H1 (cell line): ENCODE measurements around the gene STIM2. TPM values are rescaled to one million over a fixed set of nuclear protein-coding genes. Genes with fewer than 3 reads are reported as not detected.

Source experiments
- CTCF ChIA-PET: fragments of 300-600 bp; sonication (Branson Sonifier 250); formaldehyde crosslinking; loops from one replicate; lab custom pipeline; 2021; ENCODE audit not compliant: partially characterized antibody; lab: Charles Lee
- POLR2A ChIA-PET: fragments of 300-600 bp; sonication (Branson Sonifier 250); formaldehyde crosslinking; loops from one replicate; lab custom pipeline; 2021; ENCODE audit warnings: inconsistent platforms; ENCODE audit not compliant: partially characterized antibody; lab: Charles Lee
- DNase-seq, 2 experiments: peaks; one replicate each; pipeline versions ENCODE4 v3.0.0 to v3.0.0-alpha.2; 2010 to 2022; ENCODE audit warnings: low spot score in 2 of 2, low read depth in 1 of 2, mixed read lengths in 1 of 2
- FAIRE-seq: peaks from 2 replicates; lab custom pipeline; 2011; peaks lifted over from hg19 to GRCh38; lab: Jason Lieb, UNC
- H2AFZ ChIP-seq: 2 replicates; pipeline ENCODE4 v1.8.1; 2012; ENCODE audit warnings: low read length, inconsistent platforms
- H2AK5ac ChIP-seq: 2 replicates; pipeline ENCODE4 v1.6.1; 2013; ENCODE audit warnings: low read depth, low read length
- H2BK120ac ChIP-seq: replicated peaks from 2 replicates; pipeline ENCODE3; 2013; ENCODE audit warnings: low read depth, low read length, inconsistent platforms
- H2BK12ac ChIP-seq: 2 replicates; pipeline ENCODE4 v1.6.1; 2013; ENCODE audit warnings: low read depth, low read length
- H2BK15ac ChIP-seq: 2 replicates; pipeline ENCODE4 v1.6.1; 2013; ENCODE audit warnings: low read length
- H2BK20ac ChIP-seq: 2 replicates; pipeline ENCODE4 v1.6.1; 2013; ENCODE audit warnings: low read length
- H2BK5ac ChIP-seq: 2 replicates; pipeline ENCODE4 v1.6.1; 2013; ENCODE audit warnings: low read depth, low read length
- H3K14ac ChIP-seq: 2 replicates; pipeline ENCODE4 v1.6.1; 2013; ENCODE audit warnings: inconsistent platforms; ENCODE audit not compliant: insufficient read length
- H3K18ac ChIP-seq: 2 replicates; pipeline ENCODE4 v1.6.1; 2013; ENCODE audit warnings: low read length; ENCODE audit errors: extremely low read depth
- H3K23ac ChIP-seq: 2 replicates; pipeline ENCODE4 v1.6.1; 2013; ENCODE audit warnings: inconsistent platforms; ENCODE audit not compliant: insufficient read length
- H3K23me2 ChIP-seq: 2 replicates; pipeline ENCODE4 v1.6.1; 2013; ENCODE audit warnings: low read depth, low read length
- H3K27ac ChIP-seq: 2 replicates; pipeline ENCODE4 v1.6.1; 2011; ENCODE audit warnings: low read depth, low read length, inconsistent platforms
- H3K27me3 ChIP-seq, 4 experiments: replicated peaks in 1 of 4; 1 replicate in 1 of 4; 2 replicates in 3 of 4; pipeline versions ENCODE4 v1.6.1 to v1.8.1; 2011 to 2013; ENCODE audit warnings: low read length in 3 of 4, mild to moderate bottlenecking in 3 of 4, inconsistent platforms in 2 of 4, mixed read lengths in 2 of 4, moderate library complexity in 1 of 4; ENCODE audit not compliant: control insufficient read depth in 3 of 4, insufficient read depth in 3 of 4; ENCODE audit errors: extremely low read depth in 1 of 4
- H3K36me3 ChIP-seq, 4 experiments: 2 replicates each; pipeline versions ENCODE4 v1.6.1 to v1.8.1; 2011 to 2013; ENCODE audit warnings: mild to moderate bottlenecking in 4 of 4, low read length in 3 of 4, moderate library complexity in 2 of 4, control low read depth in 1 of 4, inconsistent platforms in 1 of 4; ENCODE audit not compliant: insufficient read depth in 4 of 4, control insufficient read depth in 2 of 4
- H3K4ac ChIP-seq: replicated peaks from 2 replicates; pipeline ENCODE3; 2013; ENCODE audit warnings: low read length, low read depth, mixed read lengths, inconsistent platforms; ENCODE audit not compliant: insufficient read length
- H3K4me1 ChIP-seq, 4 experiments: replicated peaks in 1 of 4; 1 replicate in 1 of 4; 2 replicates in 3 of 4; pipeline versions ENCODE4 v1.6.1 to v1.8.1; 2011 to 2013; ENCODE audit warnings: low read length in 3 of 4, inconsistent platforms in 2 of 4, mixed read lengths in 1 of 4; ENCODE audit not compliant: insufficient read depth in 4 of 4, control insufficient read depth in 3 of 4
- H3K4me2 ChIP-seq, 2 experiments: 2 replicates each; pipeline versions ENCODE4 v1.6.1 to v1.8.1; 2011 to 2013; ENCODE audit warnings: low read depth in 2 of 2, low read length in 2 of 2, control low read depth in 1 of 2, inconsistent platforms in 1 of 2, mild to moderate bottlenecking in 1 of 2; ENCODE audit not compliant: insufficient read depth in 1 of 2
- H3K4me3 ChIP-seq, 4 experiments: fragments of 200-600, 300-600 bp in 1 of 4; sonication (generic), shearing (Covaris generic), sonication (Bioruptor Twin) in 1 of 4; 2 replicates each; pipeline versions ENCODE4 v1.5.1 to v1.8.1; 2011 to 2016; ENCODE audit warnings: low read length in 4 of 4, low read depth in 3 of 4, control low read depth in 2 of 4, inconsistent platforms in 2 of 4, mild to moderate bottlenecking in 2 of 4, mixed read lengths in 1 of 4, moderate library complexity in 1 of 4; ENCODE audit not compliant: insufficient read depth in 2 of 4; ENCODE audit errors: extremely low read depth in 1 of 4
- H3K56ac ChIP-seq: replicated peaks from 2 replicates; pipeline ENCODE3; 2013; ENCODE audit warnings: low read depth, mild to moderate bottlenecking, mixed read lengths, low read length, inconsistent platforms; ENCODE audit not compliant: insufficient read length
- H3K79me1 ChIP-seq: 2 replicates; pipeline ENCODE4 v1.6.1; 2013; ENCODE audit warnings: low read depth, low read length, control low read depth
- H3K79me2 ChIP-seq, 2 experiments: 2 replicates each; pipeline versions ENCODE4 v1.6.1 to v1.8.1; 2012 to 2013; ENCODE audit warnings: low read length in 2 of 2, mild to moderate bottlenecking in 2 of 2, inconsistent platforms in 1 of 2; ENCODE audit not compliant: insufficient read depth in 2 of 2, control insufficient read depth in 1 of 2
- H3K9ac ChIP-seq, 4 experiments: replicated peaks in 1 of 4; 1 replicate in 1 of 4; 2 replicates in 3 of 4; pipeline versions ENCODE4 v1.6.1 to v1.8.1; 2011 to 2013; ENCODE audit warnings: low read depth in 3 of 4, low read length in 3 of 4, control low read depth in 2 of 4, mild to moderate bottlenecking in 2 of 4, moderate library complexity in 2 of 4, inconsistent platforms in 1 of 4; ENCODE audit errors: extremely low read depth in 1 of 4
- H3K9me3 ChIP-seq, 2 experiments: 2 replicates each; pipeline versions ENCODE4 v1.6.1 to v1.8.1; 2012 to 2013; ENCODE audit warnings: mild to moderate bottlenecking in 2 of 2, moderate library complexity in 2 of 2, control low read depth in 1 of 2, inconsistent platforms in 1 of 2, low read depth in 1 of 2, low read length in 1 of 2, mixed read lengths in 1 of 2; ENCODE audit not compliant: insufficient read depth in 2 of 2
- H4K20me1 ChIP-seq, 2 experiments: replicated peaks in 1 of 2; 2 replicates each; pipeline versions ENCODE3 to v1.8.1; 2011 to 2013; ENCODE audit warnings: inconsistent platforms in 2 of 2, low read length in 2 of 2, mild to moderate bottlenecking in 1 of 2; ENCODE audit not compliant: insufficient read depth in 2 of 2, control insufficient read depth in 1 of 2
- H4K5ac ChIP-seq: 2 replicates; pipeline ENCODE4 v1.6.1; 2013; ENCODE audit warnings: low read length, low read depth, mixed read lengths, inconsistent platforms; ENCODE audit not compliant: insufficient read length
- H4K8ac ChIP-seq: 2 replicates; pipeline ENCODE4 v1.8.0; 2013; ENCODE audit warnings: mild to moderate bottlenecking, moderate library complexity, low read length, inconsistent platforms; ENCODE audit not compliant: insufficient read depth; ENCODE audit errors: extremely low read depth
- H4K91ac ChIP-seq: replicated peaks from 2 replicates; pipeline ENCODE3; 2013; ENCODE audit warnings: low read length, mixed read lengths, inconsistent platforms; ENCODE audit not compliant: insufficient read length
- BACH1 ChIP-seq: IDR thresholded peaks from 2 replicates; pipeline ENCODE4 v1.6.1; 2012; ENCODE audit warnings: low read length, improper control_type of control experiment
- CHD1 ChIP-seq: IDR thresholded peaks from 2 replicates; pipeline ENCODE4 v1.6.1; 2012; ENCODE audit warnings: low read depth, low read length, improper control_type of control experiment
- JUND ChIP-seq: IDR thresholded peaks from 2 replicates; pipeline ENCODE4 v1.6.1; 2011; ENCODE audit warnings: mild to moderate bottlenecking, improper control_type of control experiment, low read length
- PHF8 ChIP-seq: fragments of 200-600 bp; sonication (generic); conservative IDR thresholded peaks from 2 replicates; pipeline ENCODE4 v1.7.1; 2012; ENCODE audit warnings: low read depth, mild to moderate bottlenecking, inconsistent platforms, low read length, moderate library complexity
- RAD21 ChIP-seq, 2 experiments: IDR thresholded peaks in 1 of 2; conservative IDR thresholded peaks in 1 of 2; 2 replicates each; pipeline ENCODE4 v1.6.1; 2011; ENCODE audit warnings: low read depth in 2 of 2, low read length in 2 of 2, improper control_type of control experiment in 1 of 2, inconsistent platforms in 1 of 2, mild to moderate bottlenecking in 1 of 2, moderate library complexity in 1 of 2
- SAP30 ChIP-seq: fragments of 300-600 bp; sonication (generic); IDR thresholded peaks from 2 replicates; pipeline ENCODE4 v1.7.1; 2012; ENCODE audit warnings: low read length, moderate library complexity, mild to moderate bottlenecking, inconsistent platforms; ENCODE audit not compliant: insufficient read depth, insufficient replicate concordance
- SP2 ChIP-seq: IDR thresholded peaks from 2 replicates; pipeline ENCODE4 v1.6.1; 2012; ENCODE audit warnings: mild to moderate bottlenecking, low read length, inconsistent platforms
- SUZ12 ChIP-seq: fragments of 200-600 bp; sonication (generic); IDR thresholded peaks from 2 replicates; pipeline ENCODE4 v1.6.1; 2012; ENCODE audit warnings: mild to moderate bottlenecking, inconsistent platforms, low read length, moderate library complexity, mixed read lengths
- polyA plus RNA-seq, 7 experiments: library from polyadenylated mRNA; depleted of rRNA in 3 of 7; stranded (reverse) in 5 of 7; unstranded in 2 of 7; fragments of >200 nt in 5 of 7; fragments of 200-250 nt in 2 of 7; gene quantifications; 1 replicate in 5 of 7; 2 replicates in 1 of 7; 4 replicates in 1 of 7; pipeline versions ENCODE4 v1.2.1 to v1.2.3, GENCODE V29; 2011 to 2013; ENCODE audit warnings: missing spikeins in 2 of 7, mixed read lengths in 2 of 7
- total RNA-seq: library from RNA; stranded (reverse); fragmentation: NEBNext Ultra II Directional; extraction: Animal tissue kit (Norgen Biotek cat#: 25700); gene quantifications from 2 replicates; pipeline ENCODE4 v1.2.1, GENCODE V29; 2021
- TF ChIP-seq, protein P1 (sequence below): IDR thresholded peaks from 2 replicates; pipeline ENCODE4 v1.6.1; 2011; ENCODE audit warnings: low read length, improper control_type of control experiment
- TF ChIP-seq, protein P2 (sequence below), 3 experiments: IDR thresholded peaks; 1 replicate in 2 of 3; 2 replicates in 1 of 3; pipeline versions ENCODE4 v1.5.1 to v1.6.1; 2011; ENCODE audit warnings: low read length in 3 of 3, mild to moderate bottlenecking in 3 of 3, inconsistent platforms in 2 of 3, low read depth in 1 of 3, moderate library complexity in 1 of 3; ENCODE audit not compliant: insufficient read depth in 1 of 3; ENCODE audit errors: control extremely low read depth in 1 of 3

Gene STIM2
- total and polyA plus RNA-seq, 2 of the 8 experiments (the other 6 are each of a cell fraction or from before 2014, with no cell fraction given) = 22.9 to 23.0 TPM

DNA sequence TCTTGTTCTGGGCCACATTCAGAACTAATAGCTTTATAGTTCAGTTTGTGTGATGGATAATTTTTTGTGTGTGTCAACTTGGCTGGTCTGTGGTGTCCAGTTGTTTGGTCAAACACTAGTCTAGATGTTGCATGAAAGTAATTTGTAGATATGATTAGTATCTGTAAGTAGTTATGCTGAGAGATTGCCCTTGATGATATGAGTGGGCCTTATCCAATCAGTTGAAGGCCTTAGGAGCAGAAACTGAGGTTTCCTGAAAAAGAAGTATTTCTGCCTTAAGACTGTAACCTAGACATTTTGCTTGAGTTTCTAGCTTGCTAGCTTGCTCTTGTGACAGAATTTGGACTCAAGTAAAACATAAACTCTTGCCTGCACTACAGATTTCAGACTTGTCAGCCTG, 30.4 kb downstream of the STIM2 start:
- Histone ChIP-seq H3K56ac (no peak overlapping the region), H3K27me3 (no peaks in the 10 kb centered on the region), H3K9ac (peak overlapping the region in 1 of 4 experiments; percentile 14; a peak in 1 of 7 replicates), H3K23me2 (no peaks in the 10 kb centered on the region), H3K4me2 (no peak overlapping the region), H2AK5ac (no peak overlapping the region), H4K20me1 (no peaks in the 10 kb centered on the region), H2BK15ac (no peak overlapping the region), H3K9me3 (peaks cover 0 to 4% of the 10 kb centered on the region in 2 experiments; a peak in 1 of 4 replicates), H3K27ac (no peak overlapping the region), H3K4ac (no peak overlapping the region), H2BK120ac (no peak overlapping the region), H2BK12ac (no peak overlapping the region), H3K79me2 (peaks cover 0 to 32% of the 10 kb centered on the region in 2 experiments; a peak in 2 of 4 replicates), H3K79me1 (peaks cover 3% of the 10 kb centered on the region), H3K36me3 (no peaks in the 10 kb centered on the region; a peak in 1 of 8 replicates), H3K4me1 (no peaks in the 10 kb centered on the region), H3K23ac (no peak overlapping the region), H3K4me3 (no peak overlapping the region), H3K18ac (no peak overlapping the region), H4K91ac (no peak overlapping the region), H2BK5ac (no peak overlapping the region), H3K14ac (no peak overlapping the region), H4K8ac (no peak overlapping the region), H2AFZ (no peak overlapping the region), H4K5ac (no peak overlapping the region), H2BK20ac (no peak overlapping the region)
- DNase-seq (no peak), FAIRE-seq (no peak)
- POLR2A ChIA-PET = no interaction called here
- CTCF ChIA-PET = no interaction called here
- TF ChIP-seq SP2 (no peak), RAD21 (IDR thresholded peaks at IDR 0.05 in 1 of 2, conservative IDR thresholded peaks at IDR 0.05 in 1 of 2; ENCODE audit: low read depth in 2 of 2, low read length in 2 of 2) (no peak), JUND (no peak), BACH1 (no peak), CHD1 (no peak), PHF8 (no peak), SUZ12 (no peak), SAP30 (no peak)
- TF ChIP-seq, protein P1, sequence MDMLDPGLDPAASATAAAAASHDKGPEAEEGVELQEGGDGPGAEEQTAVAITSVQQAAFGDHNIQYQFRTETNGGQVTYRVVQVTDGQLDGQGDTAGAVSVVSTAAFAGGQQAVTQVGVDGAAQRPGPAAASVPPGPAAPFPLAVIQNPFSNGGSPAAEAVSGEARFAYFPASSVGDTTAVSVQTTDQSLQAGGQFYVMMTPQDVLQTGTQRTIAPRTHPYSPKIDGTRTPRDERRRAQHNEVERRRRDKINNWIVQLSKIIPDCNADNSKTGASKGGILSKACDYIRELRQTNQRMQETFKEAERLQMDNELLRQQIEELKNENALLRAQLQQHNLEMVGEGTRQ = no peak
- TF ChIP-seq, protein P2, sequence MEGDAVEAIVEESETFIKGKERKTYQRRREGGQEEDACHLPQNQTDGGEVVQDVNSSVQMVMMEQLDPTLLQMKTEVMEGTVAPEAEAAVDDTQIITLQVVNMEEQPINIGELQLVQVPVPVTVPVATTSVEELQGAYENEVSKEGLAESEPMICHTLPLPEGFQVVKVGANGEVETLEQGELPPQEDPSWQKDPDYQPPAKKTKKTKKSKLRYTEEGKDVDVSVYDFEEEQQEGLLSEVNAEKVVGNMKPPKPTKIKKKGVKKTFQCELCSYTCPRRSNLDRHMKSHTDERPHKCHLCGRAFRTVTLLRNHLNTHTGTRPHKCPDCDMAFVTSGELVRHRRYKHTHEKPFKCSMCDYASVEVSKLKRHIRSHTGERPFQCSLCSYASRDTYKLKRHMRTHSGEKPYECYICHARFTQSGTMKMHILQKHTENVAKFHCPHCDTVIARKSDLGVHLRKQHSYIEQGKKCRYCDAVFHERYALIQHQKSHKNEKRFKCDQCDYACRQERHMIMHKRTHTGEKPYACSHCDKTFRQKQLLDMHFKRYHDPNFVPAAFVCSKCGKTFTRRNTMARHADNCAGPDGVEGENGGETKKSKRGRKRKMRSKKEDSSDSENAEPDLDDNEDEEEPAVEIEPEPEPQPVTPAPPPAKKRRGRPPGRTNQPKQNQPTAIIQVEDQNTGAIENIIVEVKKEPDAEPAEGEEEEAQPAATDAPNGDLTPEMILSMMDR (IDR thresholded peaks at IDR 0.05; ENCODE audit: control extremely low read depth in 1 of 3, insufficient read depth in 1 of 3, low read depth in 1 of 3, low read length in 3 of 3) = no peak
